NOMO-1 treated with DMSO at 0.1 percent for 48 hours (cell line): ENCODE results near the gene PTPA.
A peak's percentile ranks its signal among the peaks of the same experiment; 100 is the strongest.

Experiments used
- DNase-seq: peaks from one replicate; lab custom pipeline; 2025; ENCODE audit not compliant: unreplicated experiment; lab: John Stamatoyannopoulos, UW

Gene PTPA

DNA sequence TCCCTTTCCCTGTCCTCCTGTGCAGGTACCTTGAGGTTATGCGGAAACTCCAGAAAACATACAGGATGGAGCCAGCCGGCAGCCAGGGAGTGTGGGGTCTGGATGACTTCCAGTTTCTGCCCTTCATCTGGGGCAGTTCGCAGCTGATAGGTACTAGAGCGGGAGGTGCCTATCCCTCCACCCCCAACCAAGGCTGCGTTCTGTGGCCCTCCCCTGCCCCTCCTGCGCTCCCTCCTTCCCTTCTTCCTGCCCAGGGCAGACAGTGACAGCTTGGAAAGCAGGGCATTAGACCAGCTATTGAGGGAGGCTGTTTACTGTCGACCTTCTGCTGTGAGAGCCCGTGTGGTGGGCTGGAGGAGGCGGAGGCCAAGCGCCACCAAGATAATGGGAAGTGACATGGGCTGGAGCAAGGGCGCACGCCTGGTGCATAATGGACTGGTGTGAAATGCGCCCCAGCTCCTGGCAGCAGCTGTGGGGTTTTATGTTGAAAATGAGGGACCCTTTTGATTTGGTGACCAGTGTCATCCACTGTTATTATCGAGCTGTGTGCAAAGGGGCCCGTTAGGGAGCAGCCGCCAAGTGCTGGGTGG lies 25.3 kb downstream of the PTPA start:
- no peak for DNase-seq

DNA sequence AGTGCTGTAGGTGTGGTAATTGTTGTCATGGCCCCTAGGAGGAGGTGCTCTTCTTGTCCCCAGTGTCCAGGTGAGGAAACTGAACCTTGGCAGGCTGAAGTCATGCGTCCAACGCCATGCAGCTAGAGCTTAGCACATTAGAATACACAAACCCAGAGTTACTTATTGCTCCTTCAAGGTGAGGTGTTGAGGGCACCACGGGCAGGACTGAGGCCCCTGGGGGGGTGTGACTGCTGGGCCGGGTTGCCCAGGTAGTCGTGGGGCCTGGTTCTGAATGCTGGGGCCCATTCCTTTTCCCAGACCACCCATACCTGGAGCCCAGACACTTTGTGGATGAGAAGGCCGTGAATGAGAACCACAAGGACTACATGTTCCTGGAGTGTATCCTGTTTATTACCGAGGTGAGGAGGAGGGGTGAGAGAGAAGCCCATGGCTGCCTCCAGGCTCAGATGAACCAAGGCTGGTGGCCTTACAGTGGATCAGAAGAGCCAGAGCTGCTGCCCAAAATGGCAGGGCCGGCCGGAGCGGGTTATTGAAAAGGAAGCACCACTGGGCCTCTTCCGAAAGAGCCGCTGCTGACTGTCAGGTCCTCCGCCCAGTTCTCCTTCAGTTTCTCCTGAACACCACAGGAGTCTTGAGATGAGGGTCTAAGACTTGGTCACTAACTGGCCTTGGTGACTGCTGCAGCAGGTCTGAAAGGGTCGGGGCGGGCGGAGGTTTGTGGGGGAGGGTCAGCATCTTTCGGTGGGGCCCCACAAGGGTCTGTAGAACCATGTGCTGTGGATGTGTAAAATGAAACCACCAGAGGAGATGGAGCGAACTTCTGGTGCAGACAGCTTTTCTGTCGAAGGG lies 26.3 kb downstream of the PTPA start:
- no peak for DNase-seq

DNA sequence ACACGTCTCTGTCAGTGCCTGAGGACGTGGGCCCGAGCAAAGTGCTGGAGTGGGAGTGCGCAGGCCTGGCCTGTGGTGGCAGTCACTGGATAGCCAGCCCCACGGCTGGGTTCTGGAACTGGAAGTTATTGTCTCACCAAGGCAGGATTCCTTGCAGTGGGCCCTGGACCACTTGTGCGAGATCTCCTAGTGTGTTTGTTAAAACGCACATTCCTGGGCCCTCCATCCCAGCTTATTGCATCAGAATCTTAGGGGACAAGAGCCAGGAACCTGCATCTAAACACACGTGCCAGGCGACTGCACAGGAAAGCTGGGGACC lies 26.9 kb downstream of the PTPA start:
- no peak for DNase-seq

DNA sequence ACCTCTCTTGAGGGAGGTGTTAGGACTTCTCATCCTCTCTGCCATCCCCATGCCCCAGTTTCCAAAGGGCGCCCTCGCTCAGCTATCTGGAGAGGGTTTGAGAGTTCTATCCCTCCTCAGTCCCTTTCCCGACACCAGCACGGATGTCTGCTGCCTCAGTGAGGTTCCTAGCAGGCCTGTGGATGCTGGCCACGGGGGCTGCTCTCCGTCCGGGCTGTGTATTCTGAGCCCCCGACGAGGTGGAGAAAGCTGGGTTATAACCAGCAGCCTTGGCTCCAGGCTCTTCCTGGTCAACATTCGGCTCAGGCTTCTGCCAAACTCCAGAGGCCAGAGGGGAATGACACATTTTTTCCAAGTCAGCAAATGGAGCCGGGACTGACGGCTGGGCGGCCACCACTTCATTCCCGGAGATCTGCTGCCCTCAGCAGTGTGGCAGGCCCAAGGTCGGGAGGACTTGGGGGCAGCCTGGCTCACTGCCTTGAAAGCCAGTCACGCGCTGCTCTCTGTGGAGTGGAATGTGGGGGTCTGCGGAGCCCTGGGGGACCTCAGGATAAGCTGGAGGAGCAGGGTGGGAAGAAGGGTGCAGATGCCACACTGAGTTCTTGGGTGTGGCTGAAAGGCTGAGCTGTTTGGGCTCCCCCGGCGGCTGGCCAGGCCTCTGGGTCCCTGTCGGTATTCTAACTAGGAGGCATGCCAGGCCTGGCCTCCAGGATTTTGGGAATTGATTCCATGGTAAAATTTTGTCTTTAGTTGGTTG lies 27.4 kb downstream of the PTPA start:
- no peak for DNase-seq

DNA sequence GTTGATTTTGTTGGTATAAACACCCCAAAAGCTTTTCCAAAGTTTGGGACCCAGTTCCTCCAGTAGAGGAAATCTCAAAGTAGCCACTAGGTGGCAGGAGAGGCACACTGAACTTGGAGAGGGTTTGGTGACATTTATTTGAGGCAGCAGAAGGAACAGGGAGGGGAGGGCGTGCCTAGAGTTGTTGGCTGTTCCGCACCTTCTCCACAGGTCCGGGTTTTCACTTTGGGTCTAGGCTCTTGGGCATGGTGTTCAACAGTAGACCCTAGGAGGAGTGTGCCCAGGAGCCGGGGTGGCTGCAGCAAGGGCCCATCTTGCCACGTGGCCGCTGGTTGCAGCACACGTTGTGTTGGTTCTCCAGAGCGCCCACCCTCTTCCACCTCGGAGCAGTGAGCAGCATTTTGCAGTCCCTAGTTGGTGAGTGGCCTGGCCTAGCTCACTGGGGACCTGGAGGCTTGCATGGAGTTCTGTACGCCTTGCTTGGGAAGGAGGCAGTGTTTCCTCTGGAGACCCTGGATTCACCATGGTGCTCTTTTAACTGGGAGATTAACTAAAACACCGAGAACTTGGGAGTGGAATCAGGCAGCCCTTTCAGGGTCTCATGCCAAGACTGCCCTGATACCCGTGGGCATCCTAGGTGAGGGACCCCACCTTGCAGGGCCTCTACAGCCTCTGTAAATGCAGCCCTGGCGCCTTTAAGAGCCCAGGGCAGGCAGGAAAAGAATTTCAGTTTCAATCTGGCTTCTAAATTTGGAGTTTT lies 28.2 kb downstream of the PTPA start:
- DNase-seq = peak; percentile 90

DNA sequence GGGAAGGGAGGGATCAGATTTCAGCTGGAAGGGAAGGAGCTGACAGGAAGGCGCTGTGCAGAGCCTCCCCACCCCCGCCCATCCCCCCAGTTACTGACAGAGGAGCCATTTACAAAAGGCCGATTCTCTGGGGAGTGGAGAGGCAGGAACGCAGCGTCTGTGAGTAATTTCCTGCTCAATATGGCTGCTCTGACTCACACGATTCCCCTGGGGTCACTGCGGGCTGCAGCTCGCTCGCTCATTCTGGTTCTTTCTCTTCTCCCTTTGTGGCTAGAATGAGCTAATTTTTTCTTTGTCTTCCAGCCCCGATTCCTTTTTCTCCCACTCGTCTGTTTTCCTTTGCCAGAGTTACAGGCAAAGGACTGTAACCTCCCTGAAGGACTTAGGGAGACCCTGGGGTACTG lies 28.8 kb downstream of the PTPA start:
- peak; percentile 96 for DNase-seq

DNA sequence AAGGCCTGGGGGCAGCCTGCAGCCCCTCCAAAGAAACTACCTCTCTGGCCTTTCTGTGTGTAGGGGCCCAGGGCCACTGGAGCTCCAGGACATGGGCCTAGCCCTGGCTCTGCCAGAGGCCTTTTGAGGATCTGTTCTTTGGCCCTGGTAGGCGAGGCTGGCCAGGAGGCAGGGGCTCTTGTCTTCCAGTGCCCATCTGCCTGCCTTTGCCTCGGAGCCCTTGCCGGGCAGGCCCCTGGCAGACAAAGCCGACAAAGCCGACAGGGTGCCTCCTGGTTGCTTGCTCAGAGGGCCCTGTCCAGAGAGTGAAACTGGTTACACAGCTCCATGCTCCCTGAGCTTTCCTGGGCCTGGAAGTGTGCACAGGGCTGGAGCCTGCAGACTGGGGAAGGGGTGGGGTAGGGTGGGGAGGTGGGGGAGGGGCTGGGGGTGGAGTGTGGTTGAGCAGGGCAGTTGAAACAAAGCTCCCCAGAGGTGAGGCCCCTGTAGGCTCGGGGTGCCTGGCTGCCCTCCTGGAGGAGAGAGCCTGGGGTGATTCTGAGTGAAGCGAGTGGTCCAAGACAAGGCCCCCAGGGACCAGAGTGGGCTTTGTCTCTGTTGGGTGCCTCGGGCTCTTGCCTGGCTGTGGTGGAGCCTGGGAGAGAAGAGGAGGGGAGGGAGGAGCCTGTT lies 29.3 kb downstream of the PTPA start:
- no peak for DNase-seq

DNA sequence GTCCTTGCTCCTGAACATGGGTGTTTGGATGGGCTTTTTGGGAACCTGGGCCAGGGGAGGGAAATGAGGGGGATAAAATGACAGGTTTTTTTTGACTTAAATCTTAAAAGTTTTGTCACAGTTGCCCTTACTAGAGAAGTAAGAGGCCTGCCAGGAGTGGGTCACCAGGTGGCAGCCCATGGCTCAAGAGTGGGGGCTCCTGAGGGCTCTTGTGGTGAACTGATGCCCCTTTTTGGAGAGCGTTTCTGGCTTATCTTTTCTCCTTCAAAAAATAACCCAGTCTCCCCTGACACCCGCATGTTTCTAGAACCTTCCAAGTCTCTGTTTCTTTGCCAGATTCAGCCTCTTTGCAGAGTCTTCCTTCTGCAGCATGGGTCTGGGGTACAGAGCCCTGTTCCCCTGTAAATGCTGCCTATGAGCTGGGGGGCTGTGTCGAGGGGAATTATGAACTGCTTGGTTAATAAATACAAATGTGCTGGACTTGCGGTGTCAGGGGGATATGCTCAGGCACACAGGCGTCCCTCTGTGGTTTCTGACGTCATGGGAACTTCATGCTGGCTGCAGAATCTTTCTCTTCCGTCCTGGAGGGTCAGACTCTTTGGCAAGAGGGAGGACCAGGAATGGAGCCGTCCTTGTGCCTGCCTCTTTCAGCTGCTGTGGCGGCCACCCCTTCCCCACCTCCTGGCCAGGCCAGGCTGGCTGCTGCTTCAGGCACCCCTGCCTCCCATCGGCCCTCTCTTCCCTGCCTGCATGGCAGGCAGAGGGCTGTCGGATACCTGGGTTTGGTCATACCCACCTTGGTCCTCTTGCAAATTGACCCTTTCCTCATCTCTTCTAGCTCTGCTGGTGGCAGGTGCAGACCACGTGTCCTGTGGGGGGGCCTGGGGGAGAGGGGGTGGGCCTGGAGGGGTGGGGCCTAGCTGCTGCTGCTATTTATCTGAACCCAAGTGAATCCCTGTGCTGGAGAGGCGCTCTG lies 30.1 kb downstream of the PTPA start:
- peak; percentile 37 for DNase-seq

DNA sequence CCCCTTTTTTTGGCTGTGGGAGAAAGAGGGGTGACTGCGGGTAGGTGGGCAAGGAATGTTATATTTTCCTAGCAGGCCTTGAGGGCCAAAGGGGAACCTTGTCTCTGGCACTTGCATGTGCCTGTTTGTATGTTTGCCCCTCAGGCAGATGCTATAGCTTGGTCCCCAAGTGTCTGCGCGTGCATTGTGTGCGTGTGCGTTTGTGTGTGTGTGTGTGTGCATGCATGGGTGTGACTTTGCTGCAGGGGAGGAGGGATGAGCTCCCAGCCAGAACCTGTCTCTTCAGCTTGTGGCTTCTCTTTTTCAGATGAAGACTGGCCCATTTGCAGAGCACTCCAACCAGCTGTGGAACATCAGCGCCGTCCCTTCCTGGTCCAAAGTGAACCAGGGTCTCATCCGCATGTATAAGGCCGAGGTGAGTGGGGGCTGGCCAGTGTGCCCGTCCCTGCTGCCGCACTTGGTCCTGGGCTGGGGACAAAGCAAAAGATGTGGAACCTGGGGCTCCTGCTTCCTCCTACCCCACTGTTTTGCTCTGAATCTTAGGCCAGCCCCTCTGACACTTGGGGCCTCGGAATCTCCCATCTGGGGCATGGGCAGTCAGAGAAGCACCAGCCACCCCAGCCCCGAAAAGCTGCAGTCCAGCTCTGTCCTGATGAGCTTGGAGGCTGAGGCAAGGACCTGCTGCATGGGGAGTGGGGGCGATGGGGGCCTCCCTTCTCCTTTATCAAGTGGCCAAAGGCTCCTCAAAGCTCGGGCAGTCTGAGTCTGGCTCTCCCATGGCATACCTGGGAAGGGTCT lies 31.1 kb downstream of the PTPA start:
- DNase-seq = no peak

DNA sequence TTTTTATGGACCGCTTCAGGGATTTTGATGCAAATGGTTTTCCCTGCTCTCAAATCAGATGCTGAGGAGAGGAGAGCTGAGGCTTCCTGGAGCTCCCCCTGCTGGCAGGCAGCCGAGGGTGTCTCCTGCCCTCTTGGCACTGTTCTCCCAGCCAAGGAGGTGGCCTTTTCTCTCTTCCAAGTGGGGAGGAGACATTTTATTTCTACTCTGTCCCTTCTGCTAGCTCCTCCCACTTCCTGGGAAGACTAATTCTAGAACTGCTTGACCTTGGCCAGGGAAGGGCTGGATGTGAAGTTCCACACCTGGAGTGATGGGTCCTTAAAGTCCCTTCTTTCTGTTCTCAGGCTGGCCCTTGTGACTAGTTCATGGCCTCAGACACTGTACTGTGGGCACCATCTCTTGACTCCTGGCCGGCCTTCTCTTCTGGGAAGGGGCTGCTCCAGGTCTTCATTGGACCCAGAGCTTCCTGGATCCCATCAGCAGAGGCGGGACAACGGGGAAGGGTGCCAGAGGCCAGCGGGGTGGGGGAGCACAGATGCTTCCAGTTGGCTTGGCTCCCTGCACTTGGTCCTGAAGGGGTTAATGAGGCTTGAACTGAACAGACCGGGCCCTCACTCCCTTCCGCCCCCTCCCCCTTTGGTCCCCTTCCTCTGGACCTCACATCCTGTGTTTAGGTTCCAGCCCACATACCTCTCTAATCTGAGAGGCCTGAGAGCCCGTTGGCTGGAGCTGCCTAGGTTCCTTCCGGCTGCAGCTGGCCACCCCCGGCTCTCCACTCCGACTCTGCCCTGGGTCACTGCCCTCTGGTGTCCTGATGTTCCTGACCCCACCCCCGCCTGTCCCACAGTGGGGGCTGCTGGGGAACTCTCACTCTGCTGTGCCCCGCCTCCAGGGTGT lies 32.1 kb downstream of the PTPA start:
- peak; percentile 55 for DNase-seq

DNA sequence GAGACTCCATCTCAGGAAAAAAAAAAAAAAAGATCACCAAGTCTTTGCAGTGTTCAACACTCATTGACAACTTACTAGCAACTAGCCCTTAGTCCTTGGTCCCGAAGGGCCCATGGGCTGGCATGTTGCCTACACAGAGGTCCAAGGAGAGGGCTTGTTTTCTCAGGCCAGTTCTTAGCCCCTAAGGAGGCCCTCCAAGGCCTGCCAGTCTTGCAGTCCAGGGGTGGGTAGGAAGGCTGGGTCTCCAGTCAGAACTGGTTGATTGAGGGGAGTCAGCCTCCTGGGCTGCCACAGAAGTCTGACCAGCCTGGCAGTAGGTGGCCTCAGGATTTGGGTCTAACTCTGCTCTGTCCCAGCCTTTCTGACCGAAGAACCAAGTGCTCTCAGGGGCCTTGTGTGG lies 34.1 kb downstream of the PTPA start:
- no peak for DNase-seq

DNA sequence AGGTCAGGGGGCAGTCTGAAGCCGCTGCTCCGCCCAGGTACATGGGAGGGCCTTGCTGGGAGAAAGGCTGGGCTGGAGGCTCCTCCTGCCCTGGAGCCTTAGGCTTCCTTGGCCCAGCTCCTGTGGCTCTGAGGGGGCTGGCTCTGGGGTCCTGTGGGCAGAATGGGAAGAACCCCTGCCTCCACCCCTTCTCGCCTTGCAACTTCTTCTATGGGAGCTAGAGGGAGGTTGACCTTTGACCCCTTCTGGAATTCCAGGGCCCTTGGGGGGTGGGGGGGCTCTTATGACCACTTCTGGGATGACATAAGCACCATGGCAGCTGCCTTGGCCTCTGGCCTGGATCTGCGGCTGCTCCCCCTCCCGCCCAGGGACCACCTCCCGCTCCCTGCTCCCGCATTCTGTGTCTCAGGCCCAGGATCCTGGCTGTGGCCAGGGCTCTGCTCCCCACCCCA lies 34.7 kb downstream of the PTPA start:
- no peak for DNase-seq

DNA sequence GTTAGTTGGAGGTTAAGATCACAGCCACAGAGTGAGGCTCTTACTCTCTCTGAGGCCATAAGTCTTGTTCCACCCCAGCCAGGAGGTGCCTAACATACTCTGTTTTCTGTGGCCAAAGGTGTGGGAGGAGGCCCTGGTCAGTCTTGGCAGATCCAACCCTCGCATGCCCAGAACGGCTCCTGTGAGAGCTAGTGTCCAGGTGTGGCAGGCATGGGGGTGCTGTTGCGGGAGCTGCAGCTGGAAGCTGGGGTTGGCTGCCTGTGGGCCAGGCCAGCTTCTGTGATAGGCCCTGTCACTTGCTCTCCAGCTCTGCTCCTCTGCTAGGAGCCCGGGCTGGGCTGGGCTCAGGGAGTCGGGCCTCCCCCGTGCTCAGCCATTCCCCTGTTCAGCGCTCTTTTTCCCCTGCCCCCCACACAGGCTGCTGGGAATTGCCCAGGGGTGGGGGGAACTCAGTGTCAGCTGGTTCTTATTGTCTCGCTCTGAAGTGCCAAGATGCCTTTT lies 35.3 kb downstream of the PTPA start:
- no peak for DNase-seq

DNA sequence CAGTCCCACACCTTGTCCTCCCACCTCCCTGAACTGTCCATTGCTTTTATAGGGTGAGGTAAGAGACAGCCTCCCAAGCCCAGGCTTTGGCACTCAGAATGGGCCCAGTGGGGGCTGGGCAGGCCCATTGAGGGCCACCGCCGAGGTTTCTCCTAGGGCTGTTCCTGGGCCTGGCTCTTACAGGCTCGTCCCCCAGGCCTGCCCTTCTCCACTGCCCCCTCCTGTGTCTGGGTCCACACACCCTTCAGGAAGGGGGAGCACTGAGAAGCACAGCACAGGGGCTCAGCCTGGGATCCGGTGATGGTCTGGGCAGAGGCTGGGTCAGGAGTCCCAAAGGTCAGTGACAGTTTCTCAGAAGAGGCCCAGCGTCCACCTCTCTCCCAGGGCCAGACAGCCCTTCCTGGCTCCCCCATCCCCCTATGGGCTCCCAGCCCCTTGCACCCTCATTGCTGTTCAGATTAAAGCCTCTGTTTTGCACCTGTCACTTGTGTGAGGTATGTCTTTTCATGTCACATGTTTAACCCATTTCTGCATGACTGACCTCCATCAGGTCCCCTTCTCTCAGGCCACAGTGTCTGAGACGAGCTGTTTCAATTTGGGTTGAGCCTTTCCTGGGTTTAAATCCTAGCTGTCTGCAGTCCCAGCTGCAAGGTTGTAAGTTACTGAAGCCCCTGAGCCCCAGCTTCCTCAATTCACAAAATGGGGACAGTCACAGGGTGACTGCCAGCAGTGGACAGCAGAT lies 37.4 kb downstream of the PTPA start:
- DNase-seq = no peak

DNA sequence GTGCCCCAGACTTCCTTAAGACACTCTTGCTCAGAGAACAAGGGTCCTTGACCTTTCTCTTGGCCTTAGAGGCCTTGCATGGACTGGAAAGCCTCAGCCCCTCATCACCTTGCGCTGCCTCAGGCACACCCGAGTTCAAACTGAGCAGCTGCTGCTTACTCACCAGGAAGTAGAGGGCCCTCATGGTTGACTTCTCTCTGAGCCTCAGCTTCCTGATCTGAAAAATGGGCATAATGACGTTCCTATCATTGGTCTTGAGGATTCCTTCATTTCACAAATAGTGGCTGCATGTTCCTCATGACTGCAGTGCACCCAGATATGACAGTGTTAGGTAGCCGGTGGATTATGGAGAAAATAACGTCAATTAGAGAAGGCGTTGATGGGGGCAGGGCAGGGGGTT lies 38.2 kb downstream of the PTPA start:
- no peak for DNase-seq

DNA sequence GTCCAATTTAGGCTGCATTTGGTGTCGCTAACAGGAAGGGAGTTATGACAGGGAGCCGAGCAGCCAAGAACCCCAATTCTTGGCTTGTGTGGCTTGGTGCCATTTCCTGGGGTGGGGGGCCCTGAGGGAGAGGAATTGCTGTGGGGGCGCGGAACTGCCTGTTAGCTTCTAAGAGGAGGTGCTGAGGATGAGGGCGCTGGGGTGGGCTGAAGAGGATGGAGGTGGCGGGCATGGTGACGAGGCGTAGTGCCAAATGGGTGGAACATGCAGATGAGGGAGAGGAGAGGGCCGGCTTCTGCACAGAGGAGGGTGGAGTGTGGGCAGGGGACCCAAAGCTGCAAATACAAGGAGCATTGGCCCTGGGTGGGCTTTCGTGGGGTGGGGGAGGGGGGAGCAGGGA lies 38.9 kb downstream of the PTPA start:
- no peak for DNase-seq

DNA sequence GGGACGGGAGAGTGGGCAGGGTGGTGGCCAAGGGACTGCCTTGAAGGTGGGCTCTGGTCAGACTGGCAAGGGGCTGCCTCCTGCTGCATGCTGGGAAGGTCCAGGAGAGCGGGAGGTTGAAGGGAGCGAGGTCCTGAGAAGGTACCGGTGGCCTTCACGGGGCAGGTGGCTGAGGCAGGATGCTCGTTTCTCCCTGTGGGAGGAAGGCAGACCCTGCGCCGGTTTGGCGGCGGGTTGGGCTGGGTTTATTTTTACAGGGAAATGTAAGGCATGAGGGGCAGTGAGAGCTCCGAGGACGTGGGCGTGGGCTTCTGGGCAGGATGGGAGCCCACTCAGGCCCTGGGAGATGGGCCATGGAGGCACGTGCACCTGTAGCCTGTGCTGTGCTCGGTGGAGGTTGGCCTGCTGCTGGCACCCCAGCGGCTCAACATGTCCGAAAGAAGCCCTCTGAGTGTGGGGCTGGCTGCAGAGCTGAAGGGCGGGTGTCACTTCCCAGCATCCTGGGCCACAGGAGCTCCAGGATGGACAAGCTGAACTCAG lies 39.5 kb downstream of the PTPA start:
- DNase-seq = no peak
